HEK293 (cell line): ENCODE results near the gene SLC35B3.

Source experiments
- ATF2 ChIP-seq: fragments of 450-650 bp; formaldehyde crosslinking; IDR thresholded peaks from 2 replicates; pipeline ENCODE4 v1.5.1; 2016; ENCODE audit warnings: missing biosample characterization, missing genetic modification characterization, low read depth
- CTCF ChIP-seq: fragments of 450-650 bp; formaldehyde crosslinking; IDR thresholded peaks from 2 replicates; pipeline ENCODE4 v1.5.1; 2016; ENCODE audit warnings: missing biosample characterization, missing genetic modification characterization
- EGR2 ChIP-seq: fragments of 450-650 bp; formaldehyde crosslinking; IDR thresholded peaks from 2 replicates; pipeline ENCODE4 v1.5.1; 2016; ENCODE audit warnings: low read depth, missing biosample characterization, missing genetic modification characterization
- PRDM1 ChIP-seq: fragments of 450-650 bp; formaldehyde crosslinking; IDR thresholded peaks from 2 replicates; pipeline ENCODE4; 2016; ENCODE audit warnings: missing biosample characterization, missing genetic modification characterization
- REST ChIP-seq: fragments of 450-650 bp; formaldehyde crosslinking; IDR thresholded peaks from 2 replicates; pipeline ENCODE4 v1.5.1; 2016; ENCODE audit warnings: missing biosample characterization, missing genetic modification characterization
- ZFP3 ChIP-seq: fragments of 450-650 bp; formaldehyde crosslinking; IDR thresholded peaks from 2 replicates; pipeline ENCODE4 v1.5.1; 2016; ENCODE audit warnings: low read depth, missing biosample characterization, missing genetic modification characterization
- ZNF18 ChIP-seq: fragments of 450-650 bp; formaldehyde crosslinking; IDR thresholded peaks from 2 replicates; pipeline ENCODE4 v1.5.1; 2016; ENCODE audit warnings: missing biosample characterization, missing genetic modification characterization
- ZNF488 ChIP-seq: fragments of 450-650 bp; formaldehyde crosslinking; IDR thresholded peaks from 2 replicates; pipeline ENCODE4 v1.5.1; 2016; ENCODE audit warnings: missing biosample characterization, missing genetic modification characterization
- ZNF639 ChIP-seq: fragments of 450-650 bp; formaldehyde crosslinking; IDR thresholded peaks from 2 replicates; pipeline ENCODE4 v1.5.1; 2016; ENCODE audit warnings: missing biosample characterization, missing genetic modification characterization

- TF ChIP-seq ZNF488 (no peak), PRDM1 (tag by site-specific recombination) (no peak), REST (tag by site-specific recombination) (no peak), EGR2 (tag by site-specific recombination) (no peak), CTCF (tag by site-specific recombination) (no peak), ATF2 (no peak), ZFP3 (tag by site-specific recombination) (no peak), ZNF18 (no peak), ZNF639 (tag by site-specific recombination) (no peak)
Measured at GRCh38 chr6:8415913-8416312, 19.4 kb downstream of the SLC35B3 start.
